Stimulated activated CD4-positive, alpha-beta T cell treated with anti-CD3 and anti-CD28 coated beads, Interleukin-1b, Interleukin-23, amount 100 ng/mL, for 48 hours (primary cell): ENCODE data around the gene GNMT.
"Not testable (repeated sequence)": the region's sequence is repeated elsewhere in the genome, so short reads cannot be mapped to it uniquely, and the experiment has no call there.

Source experiments
- DNase-seq: peaks from one replicate; pipeline ENCODE4 v3.0.0-alpha.2; 2020

The GNMT gene

DNA sequence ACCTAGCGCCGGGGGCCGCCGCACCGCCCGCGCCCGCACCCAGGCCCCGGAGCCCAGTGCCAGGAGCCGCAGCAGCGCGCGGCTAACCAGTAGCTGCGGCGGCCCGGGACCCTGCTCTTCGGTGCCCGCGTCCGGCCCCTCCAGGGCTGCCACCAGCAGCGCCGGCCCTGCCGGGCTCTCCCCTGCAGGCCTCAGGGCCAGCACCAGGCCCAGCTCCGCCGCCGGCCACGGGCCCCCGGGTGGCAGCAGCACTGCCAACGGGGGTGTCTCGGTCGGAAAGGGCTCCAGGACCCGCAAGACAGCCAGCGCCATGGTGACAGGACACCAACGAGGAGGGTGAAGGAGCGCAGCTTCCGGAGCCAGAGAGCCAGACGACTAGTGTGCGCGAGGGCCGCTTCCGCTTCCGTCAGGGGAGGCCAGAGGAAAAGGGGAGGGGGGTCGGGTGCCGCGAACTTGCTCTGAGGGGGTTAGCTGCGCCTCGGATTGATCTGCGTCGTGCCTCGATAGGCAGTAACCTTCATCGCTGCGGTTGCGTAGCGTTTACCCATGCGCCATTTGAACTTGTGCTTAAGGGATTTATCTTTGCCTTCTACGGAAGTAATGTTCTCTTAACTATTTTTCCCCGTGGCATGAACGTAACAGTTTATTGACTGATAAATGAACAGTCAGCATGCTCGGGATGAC lies 18.4 kb downstream of the GNMT start, which contains the start of gene PEX6:
TSS of gene PEX6 (minus strand) at position 343 of the 684 bp plus-strand sequence. CDS start at position 312, 31 bp downstream.
- peak; percentile 94 for DNase-seq

DNA sequence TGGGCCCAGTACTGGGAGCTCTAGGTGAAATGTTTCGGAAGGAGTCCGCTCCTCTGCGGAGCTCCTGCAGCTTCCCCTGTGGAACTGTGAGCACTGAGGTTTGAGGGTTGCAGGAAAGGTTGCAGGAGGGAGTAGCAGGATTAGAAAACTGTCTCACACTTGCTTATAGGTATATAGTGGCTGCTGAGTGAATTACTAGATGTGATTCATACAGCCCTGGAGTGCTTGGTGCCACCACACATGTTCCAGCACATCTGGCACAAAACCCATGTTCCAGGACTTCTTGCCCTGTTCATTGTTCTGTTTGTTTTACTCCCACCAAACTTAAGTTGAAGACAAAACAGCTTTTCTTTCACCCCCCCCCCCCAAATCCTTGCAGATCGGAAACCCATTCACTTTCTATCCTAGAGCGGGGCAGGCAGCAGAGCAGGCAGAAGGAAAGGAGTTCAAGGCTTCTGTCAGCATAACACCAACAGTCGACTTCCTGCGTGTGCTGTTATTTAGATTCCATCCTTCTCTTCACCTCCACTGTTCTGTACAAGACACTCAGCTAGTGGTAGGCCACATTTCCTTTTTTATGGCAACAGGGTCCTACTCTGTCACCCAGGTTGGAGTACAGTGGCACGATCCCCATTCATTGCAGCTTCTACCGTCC lies 19.1 kb downstream of the GNMT start:
- DNase-seq: no peak

DNA sequence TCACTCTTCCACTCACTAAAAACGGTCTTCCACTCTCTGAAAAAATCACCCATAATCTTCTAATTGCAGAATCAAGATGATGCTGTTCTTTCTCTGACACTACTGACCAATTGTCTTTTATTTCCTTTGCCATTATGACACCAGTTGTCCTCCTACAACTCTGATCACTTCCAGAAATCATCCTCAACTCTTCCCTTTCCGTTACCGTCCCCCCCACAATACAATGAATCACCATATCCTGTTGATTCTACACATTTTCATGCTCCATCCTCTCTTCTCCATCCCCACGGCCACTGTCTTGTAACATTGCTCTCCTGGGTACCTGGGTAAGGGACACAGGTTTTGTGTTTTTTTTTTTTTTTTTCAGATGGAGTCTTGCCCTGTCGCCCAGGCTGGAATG lies 21.3 kb downstream of the GNMT start:
- no peak for DNase-seq

DNA sequence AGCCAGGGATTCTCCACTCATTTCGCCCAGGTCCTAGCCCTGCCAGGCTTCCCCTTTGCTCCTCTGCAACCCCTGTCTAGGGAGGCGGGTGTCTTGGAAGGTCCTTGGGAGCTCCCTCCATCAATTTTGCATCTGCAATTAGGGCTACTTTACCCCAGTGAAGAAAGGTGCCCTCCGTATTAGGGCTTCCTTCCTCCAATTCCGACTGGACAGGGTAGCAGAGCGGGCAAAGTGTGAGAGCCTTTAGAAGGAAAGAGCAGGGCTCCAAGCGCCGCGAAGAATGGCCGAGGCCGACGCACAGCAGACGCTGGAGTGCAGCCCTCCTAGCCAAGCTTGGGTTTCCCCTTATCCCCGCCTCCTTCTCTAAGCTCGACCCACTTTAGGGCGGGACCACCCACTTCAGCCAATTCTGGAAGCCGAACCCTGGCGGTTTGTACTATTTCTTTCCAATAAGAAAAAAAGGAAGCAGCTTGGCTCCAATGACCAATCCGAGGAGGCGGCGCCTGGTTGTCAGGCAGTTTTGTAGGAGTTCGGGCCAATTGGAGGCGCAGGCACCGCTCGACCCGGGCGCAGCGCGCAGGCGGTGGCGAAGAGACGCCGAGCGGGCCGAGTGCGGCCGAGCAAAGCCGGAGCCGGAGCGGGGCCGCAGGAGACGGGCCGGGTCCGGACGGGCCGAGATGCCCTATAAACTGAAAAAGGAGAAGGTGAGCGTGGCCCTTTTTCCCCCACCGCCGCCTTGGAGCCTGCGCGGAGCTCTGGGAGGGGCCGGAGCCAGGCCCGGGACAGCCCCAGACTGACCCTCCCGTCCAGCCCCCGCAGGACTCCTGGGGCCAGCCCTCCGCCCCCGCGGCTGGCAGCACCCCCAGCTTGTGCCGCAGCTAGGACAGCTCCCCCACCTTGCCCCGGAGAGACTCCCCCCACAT lies 23.7 kb downstream of the GNMT start, which contains the start of gene PPP2R5D:
TSS of gene PPP2R5D (plus strand) at position 570 of the 923 bp plus-strand sequence. CDS start at position 678, 108 bp downstream.
- peak; percentile 98 for DNase-seq

DNA sequence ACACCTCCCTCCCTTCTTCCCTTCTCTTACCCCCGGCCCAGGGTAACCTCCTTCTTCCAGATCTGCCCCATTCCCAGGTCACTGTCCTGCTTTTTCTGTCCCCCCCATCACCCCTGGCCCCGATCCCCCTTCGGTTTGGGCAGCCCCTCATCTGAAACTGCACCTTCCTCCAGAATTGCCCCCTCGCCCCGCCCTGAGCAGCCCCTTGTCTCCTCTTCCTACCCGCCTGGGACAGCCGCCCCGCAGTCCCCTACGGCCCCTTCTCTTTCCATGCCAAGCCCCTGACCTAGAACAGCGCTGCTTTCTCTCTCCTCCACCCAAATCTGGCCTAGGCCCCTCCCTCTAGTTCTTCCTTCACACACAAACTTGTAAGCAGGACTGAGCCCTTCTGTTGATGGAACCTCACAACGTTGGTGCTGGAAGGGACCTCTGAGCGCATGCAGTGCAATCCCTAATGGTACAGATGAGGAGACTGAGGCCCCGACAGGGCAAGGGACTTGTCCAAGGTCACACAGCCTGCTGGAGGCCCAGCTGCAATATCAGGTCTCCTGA lies 24.4 kb downstream of the GNMT start:
- no peak for DNase-seq

DNA sequence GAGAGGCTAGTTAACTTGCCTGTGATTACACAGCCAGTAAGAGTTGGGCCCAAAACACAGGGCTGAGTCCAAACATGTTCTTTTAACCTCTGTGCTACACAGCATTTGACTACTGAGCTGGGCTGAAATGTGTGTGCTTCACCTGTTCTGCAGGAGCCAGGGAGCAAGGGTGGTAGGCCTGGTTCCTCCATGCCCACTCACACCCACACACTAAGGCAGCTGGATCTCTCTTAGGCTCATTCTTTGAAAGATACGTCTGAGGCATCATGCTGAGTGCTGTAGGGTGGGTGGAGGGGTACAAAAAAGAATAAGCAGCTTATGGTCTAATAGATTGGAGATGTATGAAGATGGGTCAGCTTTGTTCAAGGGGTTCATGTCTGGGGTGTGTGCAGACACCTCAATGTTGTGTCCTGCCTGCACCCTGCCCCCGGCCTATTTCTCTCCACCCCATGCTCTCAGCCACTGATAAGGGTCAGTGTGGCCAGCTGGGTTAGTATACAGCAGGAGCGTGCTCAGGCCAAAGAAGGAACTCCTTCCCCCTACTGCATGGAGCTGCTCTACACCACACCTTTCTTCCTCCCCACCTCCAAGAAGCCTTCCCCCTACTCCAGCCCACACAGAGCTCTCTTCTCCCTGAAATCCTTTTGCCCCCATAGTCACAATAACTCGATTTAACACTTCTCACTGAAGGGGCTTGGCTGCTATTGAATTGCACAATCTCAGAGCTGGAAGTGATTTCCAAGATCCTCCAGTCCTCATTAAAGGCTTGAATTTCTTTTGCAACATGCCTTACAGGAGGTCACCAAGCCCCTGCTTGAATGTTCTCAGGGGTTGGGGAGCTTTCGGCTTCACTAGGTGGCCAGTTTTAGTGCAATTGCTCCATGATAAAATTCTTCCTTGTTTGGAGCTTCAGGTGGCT lies 27.2 kb downstream of the GNMT start:
- DNase-seq: no peak

DNA sequence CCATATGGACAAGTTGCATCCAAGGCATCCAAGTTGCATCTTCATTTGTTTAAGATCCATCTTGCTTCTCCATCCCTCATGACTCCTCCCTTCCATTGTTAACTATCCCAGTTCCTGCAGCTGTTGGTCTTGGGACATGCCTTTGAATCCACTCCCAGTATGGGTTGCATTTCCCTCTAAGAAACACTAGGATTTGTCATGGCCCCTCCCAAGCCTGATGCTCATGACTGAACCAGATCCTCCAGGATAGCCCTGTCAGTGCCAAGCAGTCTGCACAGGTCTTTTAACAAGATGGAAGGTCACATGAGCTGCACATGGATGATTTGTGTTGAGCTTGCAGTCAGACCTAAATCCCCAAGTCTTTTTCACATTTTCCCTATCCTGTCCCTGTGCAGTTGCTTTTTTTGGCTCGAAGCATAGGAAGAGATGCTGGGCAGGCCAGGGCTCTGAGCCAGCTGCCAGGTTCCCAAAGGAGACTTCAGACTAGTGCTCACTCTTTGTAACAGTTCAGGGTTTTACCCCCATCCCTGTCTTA lies 28.0 kb downstream of the GNMT start:
- DNase-seq: no peak

DNA sequence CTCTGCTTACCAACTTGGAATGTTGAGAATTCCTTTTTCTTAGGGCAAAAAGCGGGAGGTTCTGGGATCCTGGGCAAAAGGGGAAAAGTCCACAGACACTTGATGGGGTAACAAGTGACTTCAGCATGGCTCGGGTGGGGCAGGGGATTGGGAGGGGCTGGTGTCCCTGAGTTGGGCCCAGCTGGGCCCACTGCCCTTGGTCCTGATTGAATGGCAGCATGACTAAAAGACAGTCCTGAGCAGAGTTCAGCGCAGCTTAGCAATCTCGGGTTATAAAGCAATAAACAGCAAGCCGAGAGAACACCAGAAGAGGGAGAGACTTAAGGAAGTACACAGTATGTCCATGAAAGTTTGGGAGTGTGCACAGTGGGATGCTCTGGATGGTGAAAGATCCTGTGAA lies 29.4 kb downstream of the GNMT start:
- DNase-seq: no peak

DNA sequence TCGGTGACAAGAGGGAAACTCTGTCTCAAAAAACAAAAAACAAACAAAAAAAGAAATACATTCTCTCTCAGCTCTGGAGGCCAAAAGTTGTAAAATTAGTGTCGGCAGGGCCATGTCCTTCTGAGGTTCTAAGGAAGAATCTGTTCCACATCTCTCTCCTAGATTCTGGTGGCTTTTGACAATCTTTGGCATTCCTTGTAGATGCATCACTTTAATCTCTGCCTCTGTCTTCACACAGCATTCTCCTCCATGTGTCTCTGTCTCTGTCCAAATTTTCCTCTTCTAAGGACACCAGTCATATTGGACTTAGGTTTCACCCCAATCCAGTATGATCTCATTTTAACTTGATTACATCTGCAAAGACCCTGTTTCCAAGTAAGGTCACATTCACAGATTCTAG lies 32.9 kb downstream of the GNMT start:
- no peak for DNase-seq

DNA sequence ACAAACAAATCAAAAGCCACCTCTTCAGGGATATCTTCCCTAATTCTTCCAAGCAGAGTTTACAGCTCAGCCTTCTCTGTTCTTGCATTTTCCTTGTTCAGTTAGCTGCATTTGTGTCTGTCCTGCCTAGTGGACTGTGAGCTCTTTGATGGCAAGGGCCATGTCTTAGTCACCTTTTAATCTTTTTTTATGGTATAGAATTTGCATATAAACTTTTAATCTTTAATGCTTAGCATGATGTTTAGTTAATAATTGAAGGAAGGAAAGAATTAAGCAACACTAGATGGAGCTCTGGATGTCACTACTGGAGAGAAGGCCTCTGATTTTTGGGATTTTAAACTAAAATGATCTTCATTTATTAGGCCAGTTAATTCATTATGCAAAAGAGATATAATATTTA lies 36.0 kb downstream of the GNMT start:
- no peak for DNase-seq

DNA sequence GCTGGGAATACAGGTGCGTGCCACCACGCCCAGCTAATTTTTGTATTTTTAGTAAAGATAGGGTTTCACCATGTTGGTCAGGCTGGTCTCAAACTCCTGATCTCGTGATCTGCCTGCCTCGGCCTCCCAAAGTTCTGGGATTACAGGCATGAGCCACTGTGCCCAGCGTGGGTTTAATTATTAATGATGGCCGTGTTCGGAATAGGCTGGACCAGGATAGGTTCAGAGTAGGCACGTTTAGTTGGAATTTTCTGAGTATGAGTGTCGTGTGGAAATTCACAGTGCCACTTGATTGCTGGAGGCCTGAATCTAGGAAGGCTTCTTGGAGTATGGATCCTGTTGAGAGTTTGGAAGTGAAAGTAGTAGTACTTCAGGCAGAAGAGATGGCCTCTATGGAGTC lies 37.7 kb downstream of the GNMT start:
- not testable (repeated sequence) for DNase-seq

DNA sequence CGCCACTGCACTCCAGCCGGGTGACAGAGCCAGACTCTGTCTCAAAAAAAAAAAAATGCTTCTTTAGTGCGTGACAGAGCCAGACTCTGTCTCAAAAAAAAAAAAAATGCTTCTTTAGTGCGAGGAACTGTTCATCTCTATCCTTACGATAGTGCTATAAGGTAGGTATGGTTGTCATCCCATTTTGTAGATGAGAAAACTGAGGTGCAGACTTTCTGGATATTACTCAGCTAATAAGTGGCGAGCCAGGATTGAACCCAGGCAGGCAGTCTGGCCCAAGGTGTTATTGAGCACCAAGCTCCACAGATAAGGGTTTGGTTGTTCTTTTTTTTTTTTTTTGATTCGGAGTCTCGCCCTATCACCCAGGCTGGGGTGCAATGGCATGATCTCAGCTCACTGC lies 41.3 kb downstream of the GNMT start:
- no peak for DNase-seq

DNA sequence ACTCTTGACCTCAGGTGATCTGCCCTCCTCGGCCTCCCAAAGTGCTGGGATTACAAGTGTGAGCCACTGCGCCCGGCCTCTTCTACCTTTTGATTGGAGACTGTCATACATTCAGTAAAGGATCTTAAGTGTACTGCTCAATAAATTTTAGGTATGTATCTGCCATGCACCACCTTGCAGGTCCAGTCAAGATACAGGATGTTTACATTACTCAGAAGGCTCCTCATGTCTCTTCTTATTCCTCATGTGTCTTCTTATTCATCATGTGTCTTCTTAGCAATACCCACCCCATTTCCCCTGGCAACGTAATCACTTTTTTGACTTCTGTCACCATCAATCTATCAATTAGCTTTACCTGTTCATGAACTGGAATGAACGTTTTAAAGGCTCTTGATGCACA lies 45.3 kb downstream of the GNMT start:
- DNase-seq: no peak

DNA sequence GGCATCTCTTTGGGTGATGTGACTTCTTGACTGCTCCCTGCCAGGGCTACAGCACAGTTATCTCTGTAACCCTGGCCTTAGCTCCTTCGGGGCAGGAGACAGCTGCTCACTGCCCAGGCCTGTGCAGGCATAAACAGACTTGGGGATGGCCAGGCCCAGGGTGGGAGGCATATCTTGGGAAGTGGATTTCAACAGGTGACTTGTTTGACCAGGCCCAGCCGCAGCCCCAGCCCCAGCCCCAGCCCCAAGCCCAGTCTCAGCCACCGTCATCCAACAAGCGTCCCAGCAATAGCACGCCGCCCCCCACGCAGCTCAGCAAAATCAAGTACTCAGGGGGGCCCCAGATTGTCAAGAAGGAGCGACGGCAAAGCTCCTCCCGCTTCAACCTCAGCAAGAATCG lies 45.7 kb downstream of the GNMT start:
- DNase-seq: no peak

DNA sequence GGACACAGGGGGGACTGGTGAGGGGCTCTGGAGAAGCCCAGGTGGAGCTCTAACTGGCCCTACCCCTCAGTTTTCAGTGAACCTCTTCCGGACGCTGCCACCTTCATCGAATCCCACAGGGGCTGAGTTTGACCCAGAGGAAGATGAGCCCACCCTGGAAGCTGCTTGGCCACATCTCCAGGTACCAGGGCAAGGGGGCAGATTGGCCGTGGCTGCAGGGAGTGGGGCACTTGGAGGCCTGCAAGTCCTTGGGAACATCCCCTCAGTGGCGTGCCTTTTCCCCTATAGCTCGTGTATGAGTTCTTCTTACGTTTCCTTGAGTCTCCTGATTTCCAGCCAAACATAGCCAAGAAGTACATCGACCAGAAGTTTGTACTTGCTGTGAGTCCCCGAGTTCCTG lies 46.6 kb downstream of the GNMT start:
- no peak for DNase-seq

DNA sequence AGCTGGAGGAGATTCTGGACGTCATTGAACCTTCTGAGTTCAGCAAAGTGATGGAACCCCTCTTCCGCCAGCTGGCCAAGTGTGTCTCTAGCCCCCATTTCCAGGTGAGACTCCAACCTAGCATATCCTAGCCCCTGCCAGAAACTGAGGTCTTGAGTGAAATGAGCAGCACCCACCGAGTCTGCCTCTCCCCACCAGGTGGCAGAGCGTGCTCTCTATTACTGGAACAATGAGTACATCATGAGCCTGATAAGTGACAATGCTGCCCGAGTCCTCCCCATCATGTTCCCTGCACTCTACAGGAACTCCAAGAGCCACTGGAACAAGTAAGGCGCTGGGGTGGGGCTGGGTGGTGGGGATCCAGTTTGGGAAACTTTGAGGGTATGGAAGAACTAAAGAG lies 48.6 kb downstream of the GNMT start:
- peak; percentile 30 for DNase-seq

DNA sequence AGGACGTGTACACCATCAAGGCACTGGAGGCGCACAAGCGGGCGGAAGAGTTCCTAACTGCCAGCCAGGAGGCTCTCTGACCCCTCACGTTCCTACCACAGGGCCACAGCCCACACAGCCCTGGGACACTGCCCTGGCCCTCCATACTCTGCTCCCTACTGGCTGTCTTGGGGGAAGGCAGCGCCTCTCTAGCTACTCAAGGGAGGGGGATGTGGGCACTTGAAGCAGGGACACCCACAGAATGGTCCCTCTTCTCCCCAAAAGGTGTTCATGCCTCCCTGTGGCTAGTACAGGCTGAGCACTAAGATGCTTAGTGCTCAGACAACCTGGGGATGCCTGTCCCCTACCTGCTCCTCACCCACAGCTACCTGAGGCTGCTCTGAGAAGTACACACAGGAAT lies 50.7 kb downstream of the GNMT start:
- no peak for DNase-seq

DNA sequence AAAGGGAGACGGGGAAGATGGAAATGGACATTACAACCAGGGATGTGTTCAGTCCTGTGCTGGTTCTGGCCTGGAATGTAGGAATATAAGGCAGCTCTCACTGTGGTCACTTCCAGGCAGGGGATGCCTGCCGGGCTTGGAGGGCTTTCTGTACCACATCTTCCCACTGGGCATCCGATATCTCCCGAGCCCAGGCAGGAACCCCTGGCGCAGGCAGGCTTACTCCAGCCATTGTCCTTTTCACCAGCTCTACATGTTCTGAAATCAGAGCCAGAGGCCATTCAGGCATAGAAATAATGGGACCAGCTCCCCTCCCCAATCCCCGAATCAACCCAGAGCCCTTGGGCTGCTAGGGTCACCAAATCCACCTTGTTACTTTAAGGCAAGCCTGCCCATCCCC lies 51.8 kb downstream of the GNMT start:
- no peak for DNase-seq

DNA sequence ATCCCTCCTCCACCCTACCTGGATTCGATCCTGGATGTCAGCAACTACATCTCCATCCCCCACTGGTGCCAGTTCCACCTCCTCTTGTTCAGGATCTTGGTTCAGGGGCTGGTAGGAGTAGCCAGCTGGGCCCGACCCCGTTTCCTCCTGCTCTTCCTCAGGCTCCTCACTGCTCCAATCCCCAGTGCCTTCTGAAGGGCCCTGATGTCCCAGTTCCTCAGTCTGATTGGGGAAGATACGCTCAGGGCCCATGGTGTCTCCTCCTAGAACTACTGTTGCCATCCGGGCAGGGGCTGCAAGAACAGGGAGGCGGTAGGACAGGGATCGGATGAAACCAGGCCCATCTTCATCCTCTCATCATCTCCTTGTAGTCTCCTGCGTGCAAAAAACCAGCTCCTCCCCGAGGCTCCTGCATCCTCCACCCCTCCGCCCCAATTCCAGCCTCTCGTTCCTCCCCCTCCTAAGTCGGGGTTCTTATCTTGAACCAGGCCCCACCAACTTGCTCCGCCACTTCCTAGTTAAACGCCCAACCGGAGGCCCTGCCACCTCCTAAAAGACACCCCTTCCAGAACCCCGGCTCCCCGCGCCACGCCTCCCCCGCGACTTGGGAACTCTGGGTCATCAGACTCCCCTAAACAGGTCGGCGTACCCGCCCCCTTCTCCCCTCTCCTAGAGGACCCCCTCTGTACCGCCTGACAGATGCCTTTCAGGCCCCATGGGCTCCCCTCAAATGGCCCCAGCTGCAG lies 52.7 kb downstream of the GNMT start:
- no peak for DNase-seq
